PC-3 (cell line): ENCODE data around the gene C9orf40. TPM values are rescaled to one million over a fixed set of nuclear protein-coding genes. Genes with fewer than 3 reads are reported as not detected.

ENCODE experiments used
- ATAC-seq: fragments of 200-7000 bp; cut with Tn5 transposase; 2 replicates; pipeline ENCODE4 v1.9.1; 2020; ENCODE audit warnings: mild to moderate bottlenecking, moderate library complexity
- BruUV-seq: library from RNA; stranded (reverse); fragments of 400-500 nt; replicated peaks from 2 replicates; lab custom pipeline; 2021; lab: Mats Ljungman, UMichigan
- CTCF ChIA-PET: fragments of 300-600 bp; sonication (Branson Sonifier 250); formaldehyde crosslinking; loops from one replicate; lab custom pipeline; 2022; ENCODE audit warnings: antibody characterized with exemption; lab: Charles Lee
- POLR2A ChIA-PET: fragments of 300-600 bp; sonication (Branson Sonifier 250); formaldehyde crosslinking; loops from one replicate; lab custom pipeline; 2022; ENCODE audit warnings: antibody characterized with exemption; ENCODE audit not compliant: unreplicated experiment; lab: Charles Lee
- DNase-seq: peaks from one replicate; pipeline ENCODE4 v3.0.0-alpha.2; 2015
- H2AFZ ChIP-seq: fragments of 300-600 bp; sonication (generic); 2 replicates; pipeline ENCODE4 v1.6.0; 2016; ENCODE audit warnings: antibody characterized with exemption, low read length
- H3F3A ChIP-seq: fragments of 300-600 bp; sonication (generic); one replicate; pipeline ENCODE4 v1.6.0; 2017; ENCODE audit warnings: antibody characterized with exemption, low read length, control low read depth, mild to moderate bottlenecking; ENCODE audit not compliant: unreplicated experiment
- H3K27ac ChIP-seq: fragments of 300-600 bp; sonication (generic); 2 replicates; pipeline ENCODE4 v1.5.1; 2016; ENCODE audit warnings: mild to moderate bottlenecking, low read length
- H3K27me3 ChIP-seq: fragments of 300-600 bp; sonication (generic); 2 replicates; pipeline ENCODE4 v1.6.1; 2016; ENCODE audit warnings: low read length, mixed read lengths
- H3K36me3 ChIP-seq: fragments of 300-600 bp; sonication (generic); 2 replicates; pipeline ENCODE4 v1.6.1; 2016; ENCODE audit warnings: low read depth, mixed run types, low read length, mixed read lengths
- H3K4me1 ChIP-seq: fragments of 300-600 bp; sonication (generic); 2 replicates; pipeline ENCODE4 v1.5.1; 2016; ENCODE audit warnings: low read length; ENCODE audit not compliant: insufficient read depth
- H3K4me2 ChIP-seq: fragments of 300-600 bp; sonication (generic); 2 replicates; pipeline ENCODE4 v1.6.0; 2016; ENCODE audit warnings: low read length
- H3K4me3 ChIP-seq: fragments of 300-600 bp; sonication (generic); 2 replicates; pipeline ENCODE4 v1.5.1; 2016; ENCODE audit warnings: mild to moderate bottlenecking, low read length, mixed read lengths
- H3K79me2 ChIP-seq: fragments of 300-600 bp; sonication (generic); 2 replicates; pipeline ENCODE4 v1.6.1; 2017; ENCODE audit warnings: low read length, mixed read lengths
- H3K9ac ChIP-seq: fragments of 300-600 bp; sonication (generic); 2 replicates; pipeline ENCODE4 v1.6.0; 2016; ENCODE audit warnings: mild to moderate bottlenecking, low read length
- H3K9me2 ChIP-seq: fragments of 300-600 bp; sonication (generic); replicated peaks from 2 replicates; pipeline ENCODE4 v1.6.1; 2016; ENCODE audit warnings: mixed run types, low read length, mixed read lengths
- H3K9me3 ChIP-seq: fragments of 300-600 bp; sonication (generic); 2 replicates; pipeline ENCODE4 v1.6.1; 2016; ENCODE audit warnings: low read length, mixed read lengths
- H4K20me1 ChIP-seq: fragments of 300-600 bp; sonication (generic); 2 replicates; pipeline ENCODE4 v1.6.1; 2016; ENCODE audit warnings: low read length, mixed read lengths
- EZH2 ChIP-seq: fragments of 300-600 bp; sonication (generic); IDR thresholded peaks from one replicate; pipeline ENCODE4 v1.6.1; 2017; ENCODE audit warnings: antibody characterized with exemption, mild to moderate bottlenecking, low read length; ENCODE audit not compliant: unreplicated experiment
- EZH2phosphoT487 ChIP-seq: fragments of 300-600 bp; sonication (generic); IDR thresholded peaks from 2 replicates; pipeline ENCODE4 v1.6.1; 2018; ENCODE audit warnings: mild to moderate bottlenecking, antibody characterized with exemption, low read length, borderline replicate concordance
- intact Hi-C: fragments of 100-400 bp; cut with micrococcal nuclease; formaldehyde crosslinking; loops from 2 replicates; pipeline ENCODE4 v1.9.0; 2023
- total RNA-seq: library from RNA; depleted of rRNA; stranded (reverse); fragments of >200 nt; gene quantifications from 2 replicates; pipeline ENCODE4 v1.2.3, GENCODE V29; 2014
- TF ChIP-seq, protein P1 (sequence below): fragments of 300-600 bp; sonication (generic); conservative IDR thresholded peaks from 2 replicates; pipeline ENCODE4 v1.5.1; 2017; ENCODE audit warnings: antibody characterized with exemption, low read depth, mild to moderate bottlenecking, low read length

Gene C9orf40
- total RNA-seq, 1 experiment from 2014 or later, result 4.7 TPM

DNA sequence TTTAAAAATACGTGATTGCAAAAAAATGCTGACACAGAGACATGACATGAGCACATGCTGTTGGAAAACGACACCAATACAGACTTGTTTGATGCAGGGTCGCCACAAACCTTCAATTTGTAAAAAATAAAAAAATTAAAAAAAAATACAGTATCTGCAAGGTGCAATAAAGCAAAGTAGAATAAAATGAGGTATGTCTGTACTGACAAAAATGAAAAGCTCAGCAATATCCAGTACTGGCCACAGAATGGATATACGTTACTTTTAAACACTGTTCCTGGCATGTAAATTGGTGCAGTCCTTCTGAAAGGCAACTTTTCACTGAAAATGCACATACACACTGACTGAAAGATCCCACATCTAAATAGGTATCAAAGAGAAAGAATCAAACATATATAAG lies 27.1 kb upstream of the C9orf40 start:
- intact Hi-C loops, result no loop called here
- Histone ChIP-seq H3F3A (no peaks in the 10 kb centered on the region), H3K4me2 (no peak overlapping the region), H3K27me3 (no peaks in the 10 kb centered on the region), H3K9me3 (no peaks in the 10 kb centered on the region), H3K36me3 (no peaks in the 10 kb centered on the region; the same call in none of the 2 replicates), H4K20me1 (no peaks in the 10 kb centered on the region), H3K4me3 (no peak overlapping the region), H3K27ac (no peak overlapping the region), H3K79me2 (no peaks in the 10 kb centered on the region), H3K4me1 (no peaks in the 10 kb centered on the region), H3K9me2 (no peaks in the 10 kb centered on the region), H3K9ac (no peak overlapping the region), H2AFZ (no peak overlapping the region)
- no TSS peak for BruUV-seq
- CTCF ChIA-PET, result no interaction called here
- no peak for ATAC-seq
- TF ChIP-seq, protein P1, sequence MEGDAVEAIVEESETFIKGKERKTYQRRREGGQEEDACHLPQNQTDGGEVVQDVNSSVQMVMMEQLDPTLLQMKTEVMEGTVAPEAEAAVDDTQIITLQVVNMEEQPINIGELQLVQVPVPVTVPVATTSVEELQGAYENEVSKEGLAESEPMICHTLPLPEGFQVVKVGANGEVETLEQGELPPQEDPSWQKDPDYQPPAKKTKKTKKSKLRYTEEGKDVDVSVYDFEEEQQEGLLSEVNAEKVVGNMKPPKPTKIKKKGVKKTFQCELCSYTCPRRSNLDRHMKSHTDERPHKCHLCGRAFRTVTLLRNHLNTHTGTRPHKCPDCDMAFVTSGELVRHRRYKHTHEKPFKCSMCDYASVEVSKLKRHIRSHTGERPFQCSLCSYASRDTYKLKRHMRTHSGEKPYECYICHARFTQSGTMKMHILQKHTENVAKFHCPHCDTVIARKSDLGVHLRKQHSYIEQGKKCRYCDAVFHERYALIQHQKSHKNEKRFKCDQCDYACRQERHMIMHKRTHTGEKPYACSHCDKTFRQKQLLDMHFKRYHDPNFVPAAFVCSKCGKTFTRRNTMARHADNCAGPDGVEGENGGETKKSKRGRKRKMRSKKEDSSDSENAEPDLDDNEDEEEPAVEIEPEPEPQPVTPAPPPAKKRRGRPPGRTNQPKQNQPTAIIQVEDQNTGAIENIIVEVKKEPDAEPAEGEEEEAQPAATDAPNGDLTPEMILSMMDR, result no peak
- TF ChIP-seq EZH2phosphoT487, result no peak
- no peak for TF ChIP-seq EZH2
- POLR2A ChIA-PET, result no interaction called here
- no peak for DNase-seq

DNA sequence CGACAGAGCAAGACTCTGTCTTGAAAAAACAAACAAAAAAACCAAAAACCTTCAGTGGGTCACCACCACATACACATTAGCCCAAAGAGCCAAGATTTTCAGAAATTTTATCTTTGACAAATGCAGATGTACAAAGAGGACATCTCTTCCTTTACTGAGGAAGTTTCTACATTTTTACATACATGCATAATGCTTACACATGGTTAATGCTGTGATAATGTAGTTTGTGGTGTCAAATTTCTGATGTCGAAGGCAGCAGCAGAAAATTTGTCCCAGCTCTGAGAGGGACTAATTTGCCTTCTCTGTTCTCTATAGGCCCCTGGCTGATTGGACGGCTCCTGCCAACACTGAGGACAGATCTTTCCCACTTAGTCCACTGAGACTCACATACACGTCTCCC lies 24.6 kb upstream of the C9orf40 start:
- no TSS peak for BruUV-seq
- no peaks in the 10 kb centered on the region for H3K79me2 ChIP-seq
- POLR2A ChIA-PET, result no interaction called here

DNA sequence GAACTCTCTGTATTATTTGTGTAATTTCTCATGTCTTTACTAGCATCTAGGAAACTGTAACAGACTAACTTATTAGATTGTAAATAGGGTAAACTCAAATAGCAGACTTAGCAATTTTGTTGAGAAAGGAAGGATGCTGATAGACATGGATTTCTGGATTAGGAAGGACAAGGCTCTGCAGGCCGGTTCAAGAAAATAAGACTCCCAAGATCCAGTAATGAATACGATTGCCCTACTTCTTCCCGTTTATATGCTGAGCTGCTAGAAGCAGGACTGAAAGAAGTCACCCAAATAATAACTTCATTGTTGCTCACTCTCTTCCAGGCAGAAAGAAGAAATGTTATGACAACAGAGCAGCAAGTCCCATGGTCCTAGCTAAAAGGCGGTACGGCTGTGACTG lies 22.8 kb upstream of the C9orf40 start:
- ATAC-seq (no peak), DNase-seq (no peak)
- no TSS peak for BruUV-seq
- Histone ChIP-seq H2AFZ (no peak overlapping the region), H3K9ac (no peak overlapping the region), H4K20me1 (no peaks in the 10 kb centered on the region), H3K4me1 (no peaks in the 10 kb centered on the region), H3K9me3 (no peaks in the 10 kb centered on the region), H3K36me3 (no peaks in the 10 kb centered on the region; the same call in 1 of the 2 replicates), H3K4me3 (no peak overlapping the region), H3K79me2 (no peaks in the 10 kb centered on the region), H3K27me3 (no peaks in the 10 kb centered on the region), H3K27ac (no peak overlapping the region), H3F3A (no peaks in the 10 kb centered on the region), H3K9me2 (no peaks in the 10 kb centered on the region), H3K4me2 (no peak overlapping the region)
- ChIA-PET CTCF (no interaction called here), POLR2A (no interaction called here)
- intact Hi-C loops, result no loop called here
- no peak for TF ChIP-seq EZH2phosphoT487
- TF ChIP-seq EZH2, result no peak
- TF ChIP-seq, protein P1, result no peak

More for the DNA sequence above, 24.6 kb upstream of the C9orf40 start:
- CTCF ChIA-PET, result no interaction called here
- no peaks in the 10 kb centered on the region for H3K4me1 ChIP-seq
- intact Hi-C loops, result no loop called here
- H3K9ac ChIP-seq, result no peak overlapping the region
- no peaks in the 10 kb centered on the region for H3K9me2 ChIP-seq
- ATAC-seq, result no peak
- TF ChIP-seq EZH2, result no peak
- TF ChIP-seq, protein P1, result no peak
- TF ChIP-seq EZH2phosphoT487, result no peak
- H3F3A ChIP-seq, result no peaks in the 10 kb centered on the region
- no peak overlapping the region for H3K27ac ChIP-seq
- H3K9me3 ChIP-seq, result no peaks in the 10 kb centered on the region
- H3K4me2 ChIP-seq, result no peak overlapping the region
- no peaks in the 10 kb centered on the region; the same call in 1 of the 2 replicates for H3K36me3 ChIP-seq
- no peak for DNase-seq
- H3K27me3 ChIP-seq, result no peaks in the 10 kb centered on the region
- no peak overlapping the region for H3K4me3 ChIP-seq
- no peaks in the 10 kb centered on the region for H4K20me1 ChIP-seq
- no peak overlapping the region for H2AFZ ChIP-seq
